H1 (cell line): ENCODE measurements around the gene ARL2. TPM values are rescaled to one million over a fixed set of nuclear protein-coding genes. Genes with fewer than 3 reads are reported as not detected.

Experiments used
- polyA plus RNA-seq, 7 experiments: library from polyadenylated mRNA; depleted of rRNA in 3 of 7; stranded (reverse) in 5 of 7; unstranded in 2 of 7; fragments of >200 nt in 5 of 7; fragments of 200-250 nt in 2 of 7; gene quantifications; 1 replicate in 5 of 7; 2 replicates in 1 of 7; 4 replicates in 1 of 7; pipeline versions ENCODE4 v1.2.1 to v1.2.3, GENCODE V29; 2011 to 2013; ENCODE audit warnings: missing spikeins in 2 of 7, mixed read lengths in 2 of 7
- total RNA-seq: library from RNA; stranded (reverse); fragmentation: NEBNext Ultra II Directional; extraction: Animal tissue kit (Norgen Biotek cat#: 25700); gene quantifications from 2 replicates; pipeline ENCODE4 v1.2.1, GENCODE V29; 2021
- TF ChIP-seq, protein P1 (sequence below): IDR thresholded peaks from 2 replicates; pipeline ENCODE4 v1.6.1; 2012; ENCODE audit warnings: inconsistent platforms

Gene ARL2
- total and polyA plus RNA-seq, 2 of the 8 experiments (the other 6 are each of a cell fraction or from before 2014, with no cell fraction given), result 186 to 535 TPM

DNA sequence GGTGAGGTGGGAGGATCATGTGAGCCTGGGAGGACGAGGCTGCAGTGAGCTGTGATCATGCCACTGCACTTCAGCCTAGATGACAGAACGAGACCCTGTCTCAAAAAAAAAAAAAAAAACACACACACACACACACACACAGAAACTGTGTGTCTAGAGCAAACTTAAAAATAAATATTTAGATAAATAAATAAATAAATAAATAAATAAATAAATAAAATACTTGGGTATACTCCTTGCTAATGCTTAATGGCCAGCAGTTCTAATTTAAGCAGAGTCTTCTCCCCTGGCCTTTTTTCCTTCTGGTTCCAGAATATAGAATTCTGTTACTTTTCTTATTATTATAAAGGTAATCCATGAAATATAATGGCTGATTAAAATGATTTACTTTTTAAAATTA is 5.1 kb upstream of the ARL2 start (continued):
- TF ChIP-seq, protein P1, sequence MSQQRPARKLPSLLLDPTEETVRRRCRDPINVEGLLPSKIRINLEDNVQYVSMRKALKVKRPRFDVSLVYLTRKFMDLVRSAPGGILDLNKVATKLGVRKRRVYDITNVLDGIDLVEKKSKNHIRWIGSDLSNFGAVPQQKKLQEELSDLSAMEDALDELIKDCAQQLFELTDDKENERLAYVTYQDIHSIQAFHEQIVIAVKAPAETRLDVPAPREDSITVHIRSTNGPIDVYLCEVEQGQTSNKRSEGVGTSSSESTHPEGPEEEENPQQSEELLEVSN, result no peak
